Measurements from ENCODE around the gene UST.

Gene UST

DNA sequence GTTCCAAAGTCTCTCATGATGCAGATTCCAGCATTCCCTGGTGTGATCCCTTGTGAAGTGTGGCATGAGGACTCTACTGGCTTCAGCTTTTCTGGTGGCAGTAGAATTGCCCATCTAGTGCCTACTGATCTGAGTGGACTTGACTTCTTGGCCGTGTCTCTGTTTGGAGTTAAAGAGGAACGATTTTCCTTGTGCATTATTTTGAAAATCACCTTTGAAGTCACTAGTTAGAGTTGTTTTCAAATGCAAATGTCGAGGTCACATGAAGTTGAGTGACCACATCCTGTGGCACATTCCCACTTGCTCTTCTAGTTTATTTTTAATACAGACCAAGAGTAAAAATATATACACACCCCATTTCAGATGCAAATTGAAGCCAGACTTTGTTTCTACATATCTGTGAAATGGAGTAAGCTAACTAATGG is 300.0 kb downstream of the UST start:
- no peak for DNase-seq

GRCh38 chr6:149049230-149049629 is 302.4 kb downstream of the UST start:
- no peak for DNase-seq

DNA sequence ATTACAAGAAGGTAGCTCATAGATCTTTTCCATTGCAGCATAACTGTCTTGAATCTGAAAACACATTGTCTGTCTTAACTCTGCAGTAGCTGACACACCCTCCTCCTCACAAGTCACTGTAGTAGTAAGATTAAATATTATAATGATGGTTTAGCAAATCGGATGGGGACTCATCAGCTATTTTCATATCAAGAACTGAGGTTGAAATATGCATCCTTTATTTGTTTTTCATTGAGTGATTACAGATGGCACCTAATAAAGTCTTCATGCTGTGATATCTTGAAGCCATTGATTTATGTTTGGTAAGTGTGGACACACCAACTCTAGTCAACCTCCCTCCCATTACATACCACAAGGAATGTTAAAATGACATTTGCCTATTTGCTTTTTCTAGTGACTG is 303.3 kb downstream of the UST start:
- no peak for DNase-seq

GRCh38 chr6:149052350-149053106 is 305.7 kb downstream of the UST start:
- DNase-seq = no peak

DNA sequence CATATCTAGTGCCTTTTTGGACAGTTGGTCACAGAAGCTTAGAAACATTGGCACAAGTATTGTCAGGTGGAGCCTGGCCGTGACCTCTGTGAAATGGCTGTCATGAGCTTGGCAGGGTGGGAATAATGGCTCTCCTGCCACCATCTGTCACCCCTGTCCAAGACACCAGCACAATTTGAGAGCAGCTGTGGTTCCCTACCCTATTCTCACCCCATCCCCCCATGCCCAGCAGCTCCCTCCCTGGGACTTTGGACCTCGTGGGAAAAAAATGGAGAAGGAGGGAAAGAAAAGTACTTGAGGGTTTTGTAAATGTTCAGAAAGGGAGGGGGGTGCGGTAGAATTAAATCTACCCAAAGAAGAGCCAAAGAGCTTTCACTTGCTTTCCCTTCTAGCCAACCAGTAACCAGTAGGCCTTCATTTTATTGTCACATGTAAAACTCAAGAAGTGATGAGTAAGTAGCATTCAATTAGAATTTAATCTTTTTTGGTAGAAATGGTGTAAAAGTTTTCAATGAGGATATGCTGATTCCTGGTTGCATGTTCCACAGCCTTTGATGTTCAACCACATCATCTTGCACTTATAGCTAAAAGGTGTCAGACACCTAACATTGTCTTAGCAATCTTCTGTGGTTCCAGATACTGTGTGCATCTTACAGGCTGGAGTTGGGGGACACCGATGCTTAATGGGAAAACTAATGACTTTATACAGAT is 307.2 kb downstream of the UST start:
- no peak for DNase-seq

- no peak for DNase-seq
These were observed 307.8 kb downstream of the UST start for GRCh38 chr6:149054559-149055194.

DNA sequence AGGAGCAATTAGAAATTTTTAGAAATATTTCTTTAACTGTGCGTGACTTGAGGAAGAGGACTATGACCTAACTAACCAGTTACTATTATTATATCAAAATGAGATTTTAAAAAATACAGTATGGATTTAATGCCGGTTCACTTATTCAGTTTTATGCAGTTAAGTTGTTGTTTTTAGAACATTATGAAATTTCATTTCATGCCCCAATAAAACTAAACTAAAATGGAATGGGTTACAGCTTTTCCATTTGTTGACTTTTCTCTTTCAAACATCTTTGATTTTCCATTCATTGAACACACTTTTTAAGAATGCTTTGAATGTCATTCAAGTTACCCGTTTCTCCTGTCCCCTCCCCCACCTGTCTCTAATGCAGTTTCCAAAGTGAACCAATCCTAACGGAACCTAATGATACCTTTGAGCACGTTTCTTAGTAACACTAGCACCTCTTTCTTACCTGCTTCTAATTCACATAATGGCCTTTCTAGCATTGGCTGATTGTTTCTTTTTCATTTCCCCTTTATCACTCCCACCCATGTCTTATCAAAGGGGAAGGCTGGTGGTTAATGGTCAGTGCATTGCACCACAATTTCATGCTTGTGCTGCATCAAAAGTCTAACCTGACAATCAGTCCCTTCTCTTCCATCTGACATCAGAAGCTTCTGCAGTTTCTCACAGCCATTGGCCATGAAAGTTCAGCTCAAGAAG is 308.5 kb downstream of the UST start:
- DNase-seq = peak in 1 of 2 donors; percentile 46

DNA sequence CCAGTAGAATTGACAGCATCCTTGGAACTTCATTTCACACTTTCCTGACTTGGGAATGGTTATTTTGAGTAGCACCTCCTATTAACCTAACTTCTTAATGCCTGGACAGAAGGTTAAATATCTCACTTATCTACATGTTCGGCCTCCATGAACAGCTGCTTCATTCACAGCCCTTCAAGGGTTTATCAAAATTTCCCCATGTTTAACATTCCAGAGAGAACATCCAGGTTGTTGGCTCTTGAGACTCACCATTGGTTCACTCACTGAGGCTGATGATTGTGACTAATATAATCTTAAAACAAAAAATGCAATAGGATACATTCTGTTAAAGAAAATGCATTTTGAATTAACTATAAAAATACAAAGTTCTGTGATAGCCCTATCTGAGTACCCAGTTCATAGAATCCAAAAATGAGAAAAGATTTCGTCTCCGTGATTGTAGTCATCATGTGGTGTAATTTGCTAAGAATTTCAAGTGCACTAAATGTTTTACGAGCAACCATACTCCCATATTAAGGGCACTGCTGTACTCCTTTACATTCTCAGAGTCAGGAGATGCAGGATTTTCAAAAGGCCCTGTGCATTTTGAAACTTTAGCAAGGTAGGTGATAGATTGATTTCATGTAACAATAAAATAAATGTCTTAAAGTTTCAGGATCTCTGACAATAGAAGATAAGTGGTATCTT is 310.1 kb downstream of the UST start:
- no peak for DNase-seq

- DNase-seq = no peak
These were observed 310.6 kb downstream of the UST start for GRCh38 chr6:149057464-149057840.

DNA sequence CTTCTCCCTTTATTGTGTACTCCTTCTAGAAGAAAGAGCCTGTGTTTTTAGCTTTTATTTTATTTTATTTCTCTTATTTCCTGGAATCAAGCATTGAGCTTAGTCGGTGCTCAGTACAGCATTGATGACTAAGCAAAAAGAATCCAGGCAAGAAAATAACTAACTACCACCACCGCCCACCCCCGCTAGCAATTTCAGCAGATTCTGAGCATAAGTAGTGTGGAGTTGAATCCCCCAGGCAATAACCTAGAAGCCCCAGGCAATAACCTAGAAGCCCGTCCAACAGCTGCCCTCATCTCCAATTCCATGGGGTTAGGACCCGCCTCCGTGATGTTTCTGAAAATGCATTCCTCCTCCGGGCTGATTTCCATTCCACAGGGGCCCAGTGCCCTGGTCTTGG is 312.7 kb downstream of the UST start:
- DNase-seq = no peak

DNA sequence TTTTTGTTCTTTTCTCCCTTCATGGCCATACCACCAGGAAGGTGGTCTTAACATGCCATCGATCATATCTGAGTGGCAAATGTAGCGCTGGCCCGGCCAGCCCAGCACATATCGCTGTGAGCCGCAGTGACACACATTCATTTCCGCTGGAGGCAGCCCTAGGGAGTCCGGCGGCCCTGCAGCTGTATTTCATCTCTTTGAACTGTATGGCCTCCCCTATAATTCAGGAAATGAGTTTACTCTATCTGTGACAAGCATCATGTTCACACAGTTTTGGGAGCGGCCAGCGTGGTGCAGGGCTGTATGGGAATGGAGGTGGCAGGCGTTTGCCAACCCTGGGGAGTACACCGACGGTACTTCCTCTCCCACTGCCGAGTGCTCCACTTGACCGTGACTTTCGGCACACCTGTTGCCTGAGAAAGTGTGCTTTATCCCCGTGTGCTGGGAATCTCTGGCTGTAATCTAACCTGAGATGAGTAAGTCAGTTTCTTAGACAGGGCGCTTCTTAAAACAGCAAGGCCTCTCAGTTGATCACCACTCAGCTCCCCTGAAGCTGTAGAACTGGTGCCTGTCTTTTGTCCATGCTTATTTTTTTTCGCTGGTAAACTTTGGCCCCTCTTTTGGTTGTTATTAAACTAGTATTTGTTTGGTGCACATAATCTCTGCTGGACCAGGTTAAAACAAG is 313.6 kb downstream of the UST start:
- peak; percentile 44 to 53 for DNase-seq

DNA sequence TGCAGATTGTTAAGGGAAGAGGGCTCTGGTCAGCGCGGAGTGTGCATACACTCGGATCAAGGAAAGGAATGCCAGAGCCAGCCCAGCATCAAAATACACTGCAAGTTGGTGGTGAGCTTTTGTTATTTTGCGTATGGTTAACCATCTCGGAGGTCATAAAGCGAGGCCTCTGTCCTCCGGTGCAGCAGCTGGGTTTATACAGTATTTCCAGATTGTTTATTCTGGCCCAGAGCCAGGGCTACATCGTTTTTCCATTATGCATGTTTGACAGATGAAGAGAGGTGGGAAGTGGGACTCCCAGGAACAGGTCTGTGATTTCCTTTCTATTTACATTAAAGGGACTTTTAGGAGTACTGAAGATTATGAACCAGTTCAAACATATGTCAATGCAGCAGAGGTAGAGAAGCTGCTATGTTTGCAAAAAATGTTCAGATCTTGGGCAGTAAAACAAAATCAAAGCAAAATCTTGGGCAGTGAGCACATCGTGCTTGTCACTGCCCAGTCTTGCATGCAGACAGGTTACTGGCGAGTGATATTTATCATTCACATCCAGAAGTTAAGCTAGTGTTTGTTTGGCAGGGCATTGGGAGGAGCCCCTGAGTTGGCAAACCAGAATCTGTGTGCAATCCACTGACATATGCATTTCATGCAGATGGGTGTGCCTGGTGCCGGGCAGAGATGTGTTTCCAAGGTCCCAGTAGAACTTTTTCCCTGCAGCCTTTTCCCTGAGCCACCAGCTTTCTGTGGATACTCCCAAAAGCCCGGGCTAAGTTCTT is 314.3 kb downstream of the UST start:
- DNase-seq = no peak

GRCh38 chr6:149061930-149062329 is 315.1 kb downstream of the UST start:
- no peak for DNase-seq

- no peak for DNase-seq
These were observed 316.0 kb downstream of the UST start for GRCh38 chr6:149062653-149063348.

DNA sequence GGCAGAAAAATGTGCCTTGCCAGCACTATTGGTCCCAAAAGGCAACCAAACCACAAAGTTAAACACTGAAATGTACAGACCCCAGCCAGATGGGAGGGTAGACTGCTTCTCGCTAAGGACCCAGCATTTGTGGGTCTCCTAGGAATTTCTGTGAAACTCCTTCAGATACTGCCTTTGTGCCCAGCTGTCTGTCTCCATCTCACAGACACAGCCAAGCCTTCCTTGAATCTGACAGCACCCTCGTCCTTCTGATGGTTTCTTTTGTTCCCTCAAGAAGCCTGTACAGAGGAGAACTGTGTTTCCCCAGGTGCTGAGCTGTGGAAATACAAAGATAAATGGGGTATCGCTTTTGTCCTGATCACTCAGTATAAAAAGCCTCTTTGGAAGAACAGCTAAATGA is 316.6 kb downstream of the UST start:
- DNase-seq = no peak

GRCh38 chr6:149064001-149064659 is 317.3 kb downstream of the UST start:
- no peak for DNase-seq

DNA sequence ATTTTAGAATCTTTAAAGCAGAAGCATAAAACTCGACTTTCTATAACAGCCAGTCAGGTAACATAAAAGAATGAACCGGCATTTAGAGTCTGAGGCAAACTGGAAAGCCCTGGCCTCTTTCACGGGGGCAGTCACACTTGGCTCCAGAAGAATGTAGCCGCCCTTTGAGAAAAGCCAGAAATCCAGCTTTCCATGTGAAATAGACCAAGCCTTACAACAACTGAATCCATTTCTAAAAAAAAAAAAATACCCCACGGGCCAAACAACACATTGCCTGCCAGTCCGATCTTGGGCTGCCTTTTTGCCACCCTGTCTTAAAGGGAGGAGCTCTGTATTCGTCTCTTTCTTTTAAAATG is 317.8 kb downstream of the UST start:
- DNase-seq = no peak

- DNase-seq = no peak
These were observed 318.3 kb downstream of the UST start for GRCh38 chr6:149065121-149065520.

GRCh38 chr6:149065658-149066556 is 319.1 kb downstream of the UST start:
- DNase-seq = peak; percentile 97 to 99

Measured in inflammatory macrophage treated with lipopolysaccharide for 1 hour (primary cell).